HepG2 (cell line): ENCODE measurements around the gene YIPF3. TPM values are rescaled to one million over a fixed set of nuclear protein-coding genes. Genes with fewer than 3 reads are reported as not detected.

Source experiments
- E2F5 ChIP-seq: sonication (generic); formaldehyde crosslinking; conservative IDR thresholded peaks from 2 replicates; pipeline ENCODE4 v1.4.0; 2020; ENCODE audit warnings: missing genetic modification reagents
- EZH2 ChIP-seq: conservative IDR thresholded peaks from 2 replicates; pipeline ENCODE4 v1.6.1; 2012; ENCODE audit warnings: mild to moderate bottlenecking, low read depth, low read length, moderate library complexity
- HBP1 ChIP-seq: IDR thresholded peaks from 2 replicates; pipeline ENCODE4 v1.6.1; 2016; ENCODE audit warnings: low read depth, control low read depth
- HOXA3 ChIP-seq: sonication (generic); formaldehyde crosslinking; IDR thresholded peaks from 2 replicates; pipeline ENCODE4 v1.5.0; 2020; ENCODE audit warnings: missing genetic modification reagents
- KLF16 ChIP-seq, 2 experiments: sonication (generic) in 1 of 2; formaldehyde crosslinking in 1 of 2; IDR thresholded peaks; 2 replicates each; pipeline versions ENCODE4 v1.6.1 to v1.8.0; 2016 to 2023; ENCODE audit warnings: missing genetic modification reagents in 2 of 2, missing compliant biosample characterization in 1 of 2
- MIXL1 ChIP-seq: IDR thresholded peaks from 2 replicates; pipeline ENCODE4 v1.6.1; 2016
- NPAS2 ChIP-seq: sonication (generic); formaldehyde crosslinking; IDR thresholded peaks from 2 replicates; pipeline ENCODE4 v1.8.0; 2022; ENCODE audit warnings: mild to moderate bottlenecking, missing genetic modification reagents, borderline replicate concordance
- RORA ChIP-seq: sonication (generic); formaldehyde crosslinking; IDR thresholded peaks from 2 replicates; pipeline ENCODE4 v1.5.0; 2020; ENCODE audit warnings: mild to moderate bottlenecking, missing genetic modification reagents, moderate library complexity
- RXRB ChIP-seq: IDR thresholded peaks from 2 replicates; pipeline ENCODE4 v1.6.1; 2016; ENCODE audit warnings: borderline replicate concordance, missing genetic modification reagents, missing compliant biosample characterization
- TCF7L2 ChIP-seq: IDR thresholded peaks from 2 replicates; pipeline ENCODE4 v1.6.1; 2011; ENCODE audit warnings: mild to moderate bottlenecking, low read depth, low read length, moderate library complexity
- YEATS2 ChIP-seq: sonication (generic); formaldehyde crosslinking; IDR thresholded peaks from 2 replicates; pipeline ENCODE4 v1.4.0; 2020; ENCODE audit warnings: missing genetic modification reagents, borderline replicate concordance
- ZBTB10 ChIP-seq: sonication (generic); formaldehyde crosslinking; IDR thresholded peaks from 2 replicates; pipeline ENCODE4 v1.4.0; 2020; ENCODE audit warnings: missing genetic modification reagents, borderline replicate concordance
- ZBTB34 ChIP-seq: sonication (generic); formaldehyde crosslinking; IDR thresholded peaks from 2 replicates; pipeline ENCODE4 v1.8.0; 2022; ENCODE audit warnings: mild to moderate bottlenecking, missing genetic modification reagents
- ZNF207 ChIP-seq: fragments of 450-650 bp; IDR thresholded peaks from 2 replicates; pipeline ENCODE4 v1.6.1; 2016; ENCODE audit warnings: antibody characterized with exemption, borderline replicate concordance
- ZNF253 ChIP-seq: sonication (generic); formaldehyde crosslinking; IDR thresholded peaks from 2 replicates; pipeline ENCODE4 v1.8.0; 2022; ENCODE audit warnings: mild to moderate bottlenecking, missing genetic modification reagents, borderline replicate concordance
- ZNF430 ChIP-seq: sonication (generic); formaldehyde crosslinking; IDR thresholded peaks from 2 replicates; pipeline ENCODE4 v1.9.0; 2021; ENCODE audit warnings: mild to moderate bottlenecking, missing genetic modification reagents
- ZNF513 ChIP-seq: sonication (generic); formaldehyde crosslinking; conservative IDR thresholded peaks from 2 replicates; pipeline ENCODE4 v1.5.0; 2020; ENCODE audit warnings: missing genetic modification reagents
- ZNF549 ChIP-seq: sonication (generic); formaldehyde crosslinking; IDR thresholded peaks from 2 replicates; pipeline ENCODE4 v1.5.0; 2020; ENCODE audit warnings: missing genetic modification reagents
- ZNF577 ChIP-seq: sonication (generic); formaldehyde crosslinking; IDR thresholded peaks from 2 replicates; pipeline ENCODE4 v1.4.0; 2020; ENCODE audit warnings: mild to moderate bottlenecking, low read depth, missing genetic modification reagents, borderline replicate concordance
- ZNF589 ChIP-seq: sonication (generic); formaldehyde crosslinking; conservative IDR thresholded peaks from 2 replicates; pipeline ENCODE4 v1.8.0; 2022; ENCODE audit warnings: mild to moderate bottlenecking, moderate library complexity, missing genetic modification reagents
- polyA plus RNA-seq, 8 experiments: library from polyadenylated mRNA; depleted of rRNA in 3 of 8; stranded (reverse) in 7 of 8; unstranded in 1 of 8; fragments of >200 nt; fragmentation: Illumina TruSeq in 4 of 8; extraction: Trizol in 4 of 8; gene quantifications; 2 replicates each; pipeline versions ENCODE4 v1.2.1 to v1.2.3, GENCODE V29; 2011 to 2016; ENCODE audit warnings: low read depth in 4 of 8, missing spikeins in 1 of 8, mixed read lengths in 1 of 8; ENCODE audit not compliant: insufficient read depth in 1 of 8
- total RNA-seq, 5 experiments: library from RNA; depleted of rRNA; stranded (reverse); fragments of >200 nt; fragmentation: Illumina TruSeq; extraction: Trizol; gene quantifications; 2 replicates each; pipeline ENCODE4 v1.2.3, GENCODE V29; 2016; ENCODE audit warnings: low read depth in 1 of 5

Gene YIPF3
- total and polyA plus RNA-seq, 2 of the 13 experiments (the other 11 are each of a cell fraction or from before 2014, with no cell fraction given) = 107 to 206 TPM

DNA sequence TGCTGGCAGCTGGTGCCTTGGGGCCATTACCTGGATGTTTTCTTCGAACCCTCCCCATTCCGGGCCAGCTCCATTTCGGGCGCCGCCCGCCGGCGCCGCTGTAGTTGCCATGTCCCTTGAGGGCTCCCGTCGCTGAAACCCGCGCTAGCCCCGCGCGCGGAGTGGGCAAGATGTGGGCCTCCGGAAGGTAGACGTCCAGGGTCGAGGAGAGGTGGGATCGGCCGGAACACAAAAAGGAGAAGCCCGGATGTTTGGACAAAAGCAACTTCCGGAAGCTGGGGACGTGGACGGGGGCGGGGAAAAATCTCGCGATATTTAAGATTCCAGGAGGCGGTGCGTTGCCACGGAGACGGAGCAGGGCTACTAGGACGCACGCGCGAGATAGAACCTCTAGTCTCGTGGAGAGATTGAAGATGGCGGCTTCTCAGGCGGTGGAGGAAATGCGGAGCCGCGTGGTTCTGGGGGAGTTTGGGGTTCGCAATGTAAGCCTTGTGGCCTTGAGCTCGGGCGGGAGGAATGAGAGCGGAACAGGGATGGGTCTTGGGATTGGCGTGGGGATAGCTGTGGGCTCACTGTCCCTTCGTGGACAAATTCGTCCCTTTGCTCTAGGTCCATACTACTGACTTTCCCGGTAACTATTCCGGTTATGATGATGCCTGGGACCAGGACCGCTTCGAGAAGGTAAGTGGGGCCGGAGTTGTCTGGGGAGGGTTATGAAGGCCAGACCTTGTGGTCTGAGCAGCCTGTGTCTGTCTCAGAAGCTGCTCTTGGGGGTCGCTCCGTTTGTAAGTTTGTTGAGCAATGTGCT, at the start of gene YIPF3, which contains the start of gene POLR1C (continued):
- TF ChIP-seq NPAS2 (CRISPR knock-in tag) (no peak), ZBTB34 (CRISPR knock-in tag) (peak; percentile 41; the same call in 1 of the 2 replicates), EZH2 (no peak), ZNF589 (CRISPR knock-in tag) (no peak; the same call in 1 of the 2 replicates), ZNF253 (CRISPR knock-in tag) (no peak), ZNF549 (CRISPR knock-in tag) (no peak), E2F5 (CRISPR knock-in tag) (no peak), ZNF513 (CRISPR knock-in tag) (0 out of 2 replicates have a peak, but pooled peaks have one; percentile 78), HOXA3 (CRISPR knock-in tag) (peak; percentile 93), HBP1 (peak; percentile 93), YEATS2 (CRISPR knock-in tag) (peak; percentile 98), KLF16 (CRISPR knock-in tag; IDR thresholded peaks at IDR 0.05) (peak in 1 of 2 experiments; percentile 93; a peak in 2 of 4 replicates), ZNF430 (CRISPR knock-in tag) (peak; percentile 85; the same call in 1 of the 2 replicates), RORA (CRISPR knock-in tag) (no peak), MIXL1 (CRISPR knock-in tag) (peak; percentile 32; the same call in 1 of the 2 replicates), RXRB (CRISPR knock-in tag) (peak; percentile 75), ZBTB10 (CRISPR knock-in tag) (no peak), ZNF207 (no peak), TCF7L2 (no peak), ZNF577 (CRISPR knock-in tag) (0 out of 2 replicates have a peak, but pooled peaks have one; percentile 23)
